ENCODE measurements around the gene HSPA12B. TPM values are rescaled to one million over a fixed set of nuclear protein-coding genes. Genes with fewer than 3 reads are reported as not detected.

Gene HSPA12B
- polyA plus RNA-seq, 2 donors = 2.0 to 2.3 TPM

GRCh38 chr20:3794701-3795420, 62.4 kb downstream of the HSPA12B start:
- H3K27me3 ChIP-seq (ENCODE audit: control insufficient read depth in 1 of 2, insufficient read depth in 2 of 2, low read length in 2 of 2) = no peaks in the 10 kb centered on the region
- H3K9me3 ChIP-seq (ENCODE audit: control insufficient read depth in 2 of 2, insufficient read depth in 1 of 2, low read depth in 1 of 2, low read length in 1 of 2) = no peaks in the 10 kb centered on the region
- H3K4me1 ChIP-seq (ENCODE audit: control insufficient read depth in 2 of 2, insufficient read depth in 2 of 2, low read length in 1 of 2) = peaks cover 0 to 20% of the 10 kb centered on the region in 2 donors
- no peaks in the 10 kb centered on the region for H3K36me3 ChIP-seq (ENCODE audit: control insufficient read depth in 2 of 2, insufficient read depth in 2 of 2, low read length in 1 of 2)
- WGBS, 2 donors = 85% methylated on average over 25 of the region's 25 CpGs
- peak overlapping the region; percentile 96 to 98 for H3K27ac ChIP-seq (ENCODE audit: low read depth in 2 of 2, low read length in 1 of 2)
- peak overlapping the region in 1 of 2 donors; percentile 62 for H3K4me3 ChIP-seq (ENCODE audit: low read depth in 1 of 2, low read length in 2 of 2)

- 1% methylated on average over 61 to 68 of the region's 69 CpGs for WGBS, 2 donors
- peaks cover 0 to 20% of the 10 kb centered on the region in 2 donors for H3K4me1 ChIP-seq (ENCODE audit: control insufficient read depth in 2 of 2, insufficient read depth in 2 of 2, low read length in 1 of 2)
- H3K9me3 ChIP-seq (ENCODE audit: control insufficient read depth in 2 of 2, insufficient read depth in 1 of 2, low read depth in 1 of 2, low read length in 1 of 2) = no peaks in the 10 kb centered on the region
- peak within 1 kb of the TSS; percentile 62 to 63 for H3K4me3 ChIP-seq (ENCODE audit: low read depth in 1 of 2, low read length in 2 of 2)
- H3K27ac ChIP-seq (ENCODE audit: low read depth in 2 of 2, low read length in 1 of 2) = peak within 1 kb of the TSS; percentile 96 to 98
- H3K27me3 ChIP-seq (ENCODE audit: control insufficient read depth in 1 of 2, insufficient read depth in 2 of 2, low read length in 2 of 2) = no peaks in the 10 kb centered on the region
- peaks cover 0 to 2% of the 10 kb centered on the region in 2 donors for H3K36me3 ChIP-seq (ENCODE audit: control insufficient read depth in 2 of 2, insufficient read depth in 2 of 2, low read length in 1 of 2)
Observed at GRCh38 chr20:3795511-3796468, 63.3 kb downstream of the HSPA12B start, which contains the start of gene CDC25B. TSS of gene CDC25B (plus strand) at chr20:3796310. CDS start at chr20:3796532, 222 bp downstream.

- H3K27me3 ChIP-seq (ENCODE audit: control insufficient read depth in 1 of 2, insufficient read depth in 2 of 2, low read length in 2 of 2) = no peaks in the 10 kb centered on the region
- peak overlapping the region; percentile 62 to 63 for H3K4me3 ChIP-seq (ENCODE audit: low read depth in 1 of 2, low read length in 2 of 2)
- no peaks in the 10 kb centered on the region for H3K9me3 ChIP-seq (ENCODE audit: control insufficient read depth in 2 of 2, insufficient read depth in 1 of 2, low read depth in 1 of 2, low read length in 1 of 2)
- peaks cover 0 to 11% of the 10 kb centered on the region in 2 donors for H3K36me3 ChIP-seq (ENCODE audit: control insufficient read depth in 2 of 2, insufficient read depth in 2 of 2, low read length in 1 of 2)
- 8 to 10% methylated on average over 33 of the region's 33 CpGs for WGBS, 2 donors
- peaks cover 0 to 20% of the 10 kb centered on the region in 2 donors for H3K4me1 ChIP-seq (ENCODE audit: control insufficient read depth in 2 of 2, insufficient read depth in 2 of 2, low read length in 1 of 2)
- peak overlapping the region; percentile 62 to 96 for H3K27ac ChIP-seq (ENCODE audit: low read depth in 2 of 2, low read length in 1 of 2)
Observed at GRCh38 chr20:3796477-3797225, 64.2 kb downstream of the HSPA12B start.

- H3K9me3 ChIP-seq (ENCODE audit: control insufficient read depth in 2 of 2, insufficient read depth in 1 of 2, low read depth in 1 of 2, low read length in 1 of 2) = no peaks in the 10 kb centered on the region
- H3K27ac ChIP-seq (ENCODE audit: low read depth in 2 of 2, low read length in 1 of 2) = peak overlapping the region; percentile 45 to 58
- H3K4me1 ChIP-seq (ENCODE audit: control insufficient read depth in 2 of 2, insufficient read depth in 2 of 2, low read length in 1 of 2) = peaks cover 0 to 23% of the 10 kb centered on the region in 2 donors
- H3K36me3 ChIP-seq (ENCODE audit: control insufficient read depth in 2 of 2, insufficient read depth in 2 of 2, low read length in 1 of 2) = peaks cover 2 to 16% of the 10 kb centered on the region in 2 donors
- peak overlapping the region; percentile 62 to 63 for H3K4me3 ChIP-seq (ENCODE audit: low read depth in 1 of 2, low read length in 2 of 2)
- 57 to 70% methylated on average over 5 of the region's 5 CpGs for WGBS, 2 donors
- no peaks in the 10 kb centered on the region for H3K27me3 ChIP-seq (ENCODE audit: control insufficient read depth in 1 of 2, insufficient read depth in 2 of 2, low read length in 2 of 2)
Observed at GRCh38 chr20:3797226-3797545, 64.7 kb downstream of the HSPA12B start.

GRCh38 chr20:3797592-3798372, 65.3 kb downstream of the HSPA12B start:
- 46 to 54% methylated on average over 19 of the region's 19 CpGs for WGBS, 2 donors
- H3K9me3 ChIP-seq (ENCODE audit: control insufficient read depth in 2 of 2, insufficient read depth in 1 of 2, low read depth in 1 of 2, low read length in 1 of 2) = no peaks in the 10 kb centered on the region
- H3K4me3 ChIP-seq (ENCODE audit: low read depth in 1 of 2, low read length in 2 of 2) = peak overlapping the region; percentile 62 to 63
- H3K27me3 ChIP-seq (ENCODE audit: control insufficient read depth in 1 of 2, insufficient read depth in 2 of 2, low read length in 2 of 2) = no peaks in the 10 kb centered on the region
- peaks cover 6 to 19% of the 10 kb centered on the region in 2 donors for H3K36me3 ChIP-seq (ENCODE audit: control insufficient read depth in 2 of 2, insufficient read depth in 2 of 2, low read length in 1 of 2)
- peak overlapping the region; percentile 45 to 58 for H3K27ac ChIP-seq (ENCODE audit: low read depth in 2 of 2, low read length in 1 of 2)
- H3K4me1 ChIP-seq (ENCODE audit: control insufficient read depth in 2 of 2, insufficient read depth in 2 of 2, low read length in 1 of 2) = peaks cover 0 to 23% of the 10 kb centered on the region in 2 donors

- no peak overlapping the region for H3K4me3 ChIP-seq (ENCODE audit: low read depth in 1 of 2, low read length in 2 of 2)
- H3K27ac ChIP-seq (ENCODE audit: low read depth in 2 of 2, low read length in 1 of 2) = peak overlapping the region in 1 of 2 donors; percentile 9
- 70 to 81% methylated on average over 5 of the region's 5 CpGs for WGBS, 2 donors
- H3K9me3 ChIP-seq (ENCODE audit: control insufficient read depth in 2 of 2, insufficient read depth in 1 of 2, low read depth in 1 of 2, low read length in 1 of 2) = peaks cover 0 to 1% of the 10 kb centered on the region in 2 donors
- peaks cover 6 to 24% of the 10 kb centered on the region in 2 donors for H3K36me3 ChIP-seq (ENCODE audit: control insufficient read depth in 2 of 2, insufficient read depth in 2 of 2, low read length in 1 of 2)
- H3K4me1 ChIP-seq (ENCODE audit: control insufficient read depth in 2 of 2, insufficient read depth in 2 of 2, low read length in 1 of 2) = peaks cover 0 to 23% of the 10 kb centered on the region in 2 donors
- H3K27me3 ChIP-seq (ENCODE audit: control insufficient read depth in 1 of 2, insufficient read depth in 2 of 2, low read length in 2 of 2) = no peaks in the 10 kb centered on the region
Observed at GRCh38 chr20:3798373-3798768, 65.9 kb downstream of the HSPA12B start.

- Histone ChIP-seq H3K27ac (ENCODE audit: low read depth in 2 of 2, low read length in 1 of 2) (peak overlapping the region in 1 of 2 donors; percentile 33), H3K9me3 (ENCODE audit: control insufficient read depth in 2 of 2, insufficient read depth in 1 of 2, low read depth in 1 of 2, low read length in 1 of 2) (peaks cover 0 to 1% of the 10 kb centered on the region in 2 donors), H3K27me3 (ENCODE audit: control insufficient read depth in 1 of 2, insufficient read depth in 2 of 2, low read length in 2 of 2) (no peaks in the 10 kb centered on the region), H3K4me1 (ENCODE audit: control insufficient read depth in 2 of 2, insufficient read depth in 2 of 2, low read length in 1 of 2) (peaks cover 0 to 23% of the 10 kb centered on the region in 2 donors), H3K4me3 (ENCODE audit: low read depth in 1 of 2, low read length in 2 of 2) (no peak overlapping the region), H3K36me3 (ENCODE audit: control insufficient read depth in 2 of 2, insufficient read depth in 2 of 2, low read length in 1 of 2) (peaks cover 6 to 29% of the 10 kb centered on the region in 2 donors)
- WGBS, 2 donors = 88 to 90% methylated on average over 3 of the region's 3 CpGs
Observed at GRCh38 chr20:3798908-3799248, 66.4 kb downstream of the HSPA12B start.

GRCh38 chr20:3800256-3800877, 67.9 kb downstream of the HSPA12B start:
- Histone ChIP-seq H3K27me3 (ENCODE audit: control insufficient read depth in 1 of 2, insufficient read depth in 2 of 2, low read length in 2 of 2) (no peaks in the 10 kb centered on the region), H3K27ac (ENCODE audit: low read depth in 2 of 2, low read length in 1 of 2) (peak overlapping the region; percentile 3 to 22), H3K36me3 (ENCODE audit: control insufficient read depth in 2 of 2, insufficient read depth in 2 of 2, low read length in 1 of 2) (peaks cover 6 to 33% of the 10 kb centered on the region in 2 donors), H3K9me3 (ENCODE audit: control insufficient read depth in 2 of 2, insufficient read depth in 1 of 2, low read depth in 1 of 2, low read length in 1 of 2) (peaks cover 0 to 1% of the 10 kb centered on the region in 2 donors), H3K4me3 (ENCODE audit: low read depth in 1 of 2, low read length in 2 of 2) (no peak overlapping the region), H3K4me1 (ENCODE audit: control insufficient read depth in 2 of 2, insufficient read depth in 2 of 2, low read length in 1 of 2) (peaks cover 0 to 26% of the 10 kb centered on the region in 2 donors)
- 84 to 87% methylated on average over 18 of the region's 18 CpGs for WGBS, 2 donors
